Activated T-helper 1 cell treated with Interleukin-2 at 50 U/mL for 16 hours (primary cell): ENCODE data around the gene GRIK5.

Experiments
- DNase-seq: peaks from one replicate; pipeline ENCODE4 v3.0.0-alpha.2; 2020; ENCODE audit warnings: low read depth

Gene GRIK5

GRCh38 chr19:41956621-41957020 is 113.4 kb downstream of the GRIK5 start:
- no peak for DNase-seq

GRCh38 chr19:41955521-41955920 is 114.5 kb downstream of the GRIK5 start:
- DNase-seq, result no peak

GRCh38 chr19:41951686-41952172 is 118.3 kb downstream of the GRIK5 start:
- peak; percentile 76 for DNase-seq
